ENCODE measurements around the gene CLTC. TPM values are rescaled to one million over a fixed set of nuclear protein-coding genes. Genes with fewer than 3 reads are reported as not detected.

CLTC gene
- total and polyA plus RNA-seq, 10 of the 15 experiments (the other 5 are each of a cell fraction or from before 2014, with no cell fraction given), result 77.5 to 188 (median 129) TPM

DNA sequence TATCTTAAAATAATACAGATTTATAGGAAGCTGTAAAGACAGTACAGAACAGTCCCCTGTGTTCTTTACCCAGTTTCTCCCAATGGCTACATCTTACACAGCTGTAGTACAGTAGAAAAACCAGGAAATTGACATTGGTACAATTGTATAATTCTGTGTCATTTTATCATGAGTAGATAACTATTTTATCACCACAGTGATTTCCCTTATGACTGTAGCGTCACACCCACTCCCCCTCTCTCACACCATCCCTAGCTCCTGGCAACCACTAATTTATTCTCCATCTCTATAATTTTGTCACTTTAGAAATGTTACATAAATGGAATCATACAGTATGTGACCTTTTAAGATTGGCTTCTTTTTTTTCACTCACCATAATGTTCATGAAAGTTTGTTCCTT lies 30.9 kb downstream of the CLTC start:
- CTCF ChIA-PET, result no interaction called here
- in situ Hi-C loops (cut with MboI) (no loop called here), intact Hi-C loops (cut with micrococcal nuclease; ENCODE audit: unreplicated experiment) (no loop called here)
- H4K20me1 ChIP-seq (ENCODE audit: control insufficient read depth, insufficient read depth), result no peaks in the 10 kb centered on the region
- no peaks in the 10 kb centered on the region; the same call in 2 of the 3 replicates for H3K9me3 ChIP-seq (replicated peaks; ENCODE audit: control insufficient read depth, insufficient read depth, low read length)
- no peak overlapping the region for H3K27ac ChIP-seq (ENCODE audit: control insufficient read depth, insufficient read depth)
- no peak for DNase-seq (ENCODE audit: low read depth, low spot score)
- peaks cover 12% of the 10 kb centered on the region for H3K79me2 ChIP-seq (ENCODE audit: control insufficient read depth, insufficient read depth, low read length)
- no peak overlapping the region for H3K9ac ChIP-seq (ENCODE audit: control insufficient read depth, insufficient read depth, low read length)
- WGBS (ENCODE audit: insufficient coverage, insufficient replicate concordance, low lambda C conversion rate, missing lambda C conversion rate), result 100% methylated on average over 1 of the region's 1 CpG
- POLR2A ChIA-PET, result interaction anchor here (1.7 kb wide), 1 partner anchor 31 kb away, joined by 3 read pairs; the partner anchor contains the start of gene CLTC
- RAD21 ChIA-PET (ENCODE audit: unreplicated experiment), result no interaction called here
- no peak overlapping the region for H3K4me2 ChIP-seq (ENCODE audit: control insufficient read depth, insufficient read depth)
- H3K27me3 ChIP-seq (replicated peaks in 1 of 2; ENCODE audit: control insufficient read depth in 2 of 2, insufficient read depth in 2 of 2, low read length in 1 of 2), result no peaks in the 10 kb centered on the region
- no peaks in the 10 kb centered on the region for H3K4me1 ChIP-seq (ENCODE audit: control insufficient read depth, insufficient read depth, low read length)
- BruUV-seq (replicated peaks), result no TSS peak
- peaks cover 2 to 50% of the 10 kb centered on the region in 2 experiments for H3K36me3 ChIP-seq (ENCODE audit: control insufficient read depth in 2 of 2, insufficient read depth in 2 of 2, low read length in 1 of 2)
- SMC1A ChIA-PET (ENCODE audit: uncharacterized antibody, unreplicated experiment), result interaction anchor here (1.8 kb wide), 1 partner anchor 20 kb away, joined by 6 read pairs; no protein-coding TSS in a partner anchor
- TF ChIP-seq BMI1 (IDR thresholded peaks at IDR 0.05; ENCODE audit: borderline replicate concordance) (no peak), EP300 (IDR thresholded peaks at IDR 0.05; ENCODE audit: borderline replicate concordance in 1 of 2, control insufficient read depth in 1 of 2, low read depth in 2 of 2, low read length in 2 of 2) (no peak), ZSCAN29 (IDR thresholded peaks at IDR 0.05) (no peak), TCF3 (IDR thresholded peaks at IDR 0.05; ENCODE audit: borderline replicate concordance, insufficient read depth, low read depth, low read length) (no peak), NFIC (IDR thresholded peaks at IDR 0.05; ENCODE audit: low read depth, low read length) (no peak), JUNB (IDR thresholded peaks at IDR 0.05) (no peak), ZBED1 (IDR thresholded peaks at IDR 0.05; ENCODE audit: borderline replicate concordance) (no peak), HCFC1 (IDR thresholded peaks at IDR 0.05; ENCODE audit: low read length) (no peak), SPI1 (IDR thresholded peaks at IDR 0.05; ENCODE audit: borderline replicate concordance, insufficient read depth, low read depth, low read length) (no peak), HDAC6 (IDR thresholded peaks at IDR 0.05; ENCODE audit: unreplicated experiment) (no peak), SMAD5 (IDR thresholded peaks at IDR 0.05; ENCODE audit: low read depth) (no peak), IKZF1 (conservative IDR thresholded peaks at IDR 0.05) (no peak)
- TF ChIP-seq, protein P1, sequence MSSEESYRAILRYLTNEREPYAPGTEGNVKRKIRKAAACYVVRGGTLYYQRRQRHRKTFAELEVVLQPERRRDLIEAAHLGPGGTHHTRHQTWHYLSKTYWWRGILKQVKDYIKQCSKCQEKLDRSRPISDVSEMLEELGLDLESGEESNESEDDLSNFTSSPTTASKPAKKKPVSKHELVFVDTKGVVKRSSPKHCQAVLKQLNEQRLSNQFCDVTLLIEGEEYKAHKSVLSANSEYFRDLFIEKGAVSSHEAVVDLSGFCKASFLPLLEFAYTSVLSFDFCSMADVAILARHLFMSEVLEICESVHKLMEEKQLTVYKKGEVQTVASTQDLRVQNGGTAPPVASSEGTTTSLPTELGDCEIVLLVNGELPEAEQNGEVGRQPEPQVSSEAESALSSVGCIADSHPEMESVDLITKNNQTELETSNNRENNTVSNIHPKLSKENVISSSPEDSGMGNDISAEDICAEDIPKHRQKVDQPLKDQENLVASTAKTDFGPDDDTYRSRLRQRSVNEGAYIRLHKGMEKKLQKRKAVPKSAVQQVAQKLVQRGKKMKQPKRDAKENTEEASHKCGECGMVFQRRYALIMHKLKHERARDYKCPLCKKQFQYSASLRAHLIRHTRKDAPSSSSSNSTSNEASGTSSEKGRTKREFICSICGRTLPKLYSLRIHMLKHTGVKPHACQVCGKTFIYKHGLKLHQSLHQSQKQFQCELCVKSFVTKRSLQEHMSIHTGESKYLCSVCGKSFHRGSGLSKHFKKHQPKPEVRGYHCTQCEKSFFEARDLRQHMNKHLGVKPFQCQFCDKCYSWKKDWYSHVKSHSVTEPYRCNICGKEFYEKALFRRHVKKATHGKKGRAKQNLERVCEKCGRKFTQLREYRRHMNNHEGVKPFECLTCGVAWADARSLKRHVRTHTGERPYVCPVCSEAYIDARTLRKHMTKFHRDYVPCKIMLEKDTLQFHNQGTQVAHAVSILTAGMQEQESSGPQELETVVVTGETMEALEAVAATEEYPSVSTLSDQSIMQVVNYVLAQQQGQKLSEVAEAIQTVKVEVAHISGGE (CRISPR knock-in tag; IDR thresholded peaks at IDR 0.05), result no peak
- TF ChIP-seq, protein P2, sequence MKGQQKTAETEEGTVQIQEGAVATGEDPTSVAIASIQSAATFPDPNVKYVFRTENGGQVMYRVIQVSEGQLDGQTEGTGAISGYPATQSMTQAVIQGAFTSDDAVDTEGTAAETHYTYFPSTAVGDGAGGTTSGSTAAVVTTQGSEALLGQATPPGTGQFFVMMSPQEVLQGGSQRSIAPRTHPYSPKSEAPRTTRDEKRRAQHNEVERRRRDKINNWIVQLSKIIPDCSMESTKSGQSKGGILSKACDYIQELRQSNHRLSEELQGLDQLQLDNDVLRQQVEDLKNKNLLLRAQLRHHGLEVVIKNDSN (IDR thresholded peaks at IDR 0.05; ENCODE audit: borderline replicate concordance, extremely low read length, insufficient read depth, low read depth, low read length), result no peak
- H3K4me3 ChIP-seq, result no peak overlapping the region
- no peak for ATAC-seq
- H2AFZ ChIP-seq (ENCODE audit: control insufficient read depth, low read depth, low read length), result no peak overlapping the region
- FAIRE-seq, result no peak
